ENCODE measurements around the gene PDE9A. TPM values are rescaled to one million over a fixed set of nuclear protein-coding genes. Genes with fewer than 3 reads are reported as not detected.

The PDE9A gene
- total RNA-seq, 6 experiments from 2014 or later, result not detected

DNA sequence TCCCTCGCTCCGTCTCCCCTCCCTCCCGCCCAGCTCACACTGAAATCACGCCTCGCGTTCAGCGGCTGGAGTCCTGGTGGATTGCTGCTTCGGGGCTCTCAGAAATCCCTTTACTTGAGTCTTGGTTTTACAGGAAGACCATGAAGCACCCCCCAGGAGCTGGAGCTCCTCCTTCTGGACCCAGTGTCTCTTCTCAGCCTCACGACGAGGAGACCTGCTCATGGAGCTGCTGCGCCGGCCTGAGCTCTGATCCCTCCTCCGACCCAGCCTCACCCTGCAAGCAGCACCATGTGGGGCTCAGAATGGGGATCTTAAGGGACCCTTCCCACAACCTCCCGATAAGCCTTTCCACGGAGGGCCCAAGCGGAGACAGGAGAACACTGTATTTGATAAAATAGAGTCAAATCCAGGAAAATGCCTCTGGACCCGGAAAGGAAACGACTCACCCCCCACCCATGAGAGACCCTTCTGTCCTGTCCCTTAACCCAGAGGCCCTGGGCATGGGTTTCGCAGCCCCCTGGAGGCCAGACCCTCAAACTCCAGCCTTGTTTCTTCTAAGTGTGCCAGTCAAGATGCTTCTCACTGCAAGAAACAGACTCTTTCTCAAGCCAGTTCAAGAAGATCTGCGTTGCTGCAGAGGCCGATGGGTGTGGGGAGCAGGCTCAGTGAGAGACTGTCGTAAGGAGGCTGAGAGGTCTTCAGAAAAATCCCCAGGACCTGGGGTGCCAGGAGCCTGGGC lies 26.1 kb downstream of the PDE9A start:
- H3K27ac Mint-ChIP-seq, result no peak overlapping the region
- peaks cover 6% of the 10 kb centered on the region; the same call in 1 of the 2 replicates for H3K36me3 Mint-ChIP-seq (ENCODE audit: low read depth)
- peaks cover 67% of the 10 kb centered on the region for H3K9me3 Mint-ChIP-seq
- no peak for DNase-seq
- H3K4me3 Mint-ChIP-seq, result no peak overlapping the region
- TF ChIP-seq, protein P1, sequence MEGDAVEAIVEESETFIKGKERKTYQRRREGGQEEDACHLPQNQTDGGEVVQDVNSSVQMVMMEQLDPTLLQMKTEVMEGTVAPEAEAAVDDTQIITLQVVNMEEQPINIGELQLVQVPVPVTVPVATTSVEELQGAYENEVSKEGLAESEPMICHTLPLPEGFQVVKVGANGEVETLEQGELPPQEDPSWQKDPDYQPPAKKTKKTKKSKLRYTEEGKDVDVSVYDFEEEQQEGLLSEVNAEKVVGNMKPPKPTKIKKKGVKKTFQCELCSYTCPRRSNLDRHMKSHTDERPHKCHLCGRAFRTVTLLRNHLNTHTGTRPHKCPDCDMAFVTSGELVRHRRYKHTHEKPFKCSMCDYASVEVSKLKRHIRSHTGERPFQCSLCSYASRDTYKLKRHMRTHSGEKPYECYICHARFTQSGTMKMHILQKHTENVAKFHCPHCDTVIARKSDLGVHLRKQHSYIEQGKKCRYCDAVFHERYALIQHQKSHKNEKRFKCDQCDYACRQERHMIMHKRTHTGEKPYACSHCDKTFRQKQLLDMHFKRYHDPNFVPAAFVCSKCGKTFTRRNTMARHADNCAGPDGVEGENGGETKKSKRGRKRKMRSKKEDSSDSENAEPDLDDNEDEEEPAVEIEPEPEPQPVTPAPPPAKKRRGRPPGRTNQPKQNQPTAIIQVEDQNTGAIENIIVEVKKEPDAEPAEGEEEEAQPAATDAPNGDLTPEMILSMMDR (IDR thresholded peaks at IDR 0.05), result no peak
- H3K4me1 Mint-ChIP-seq (ENCODE audit: low read depth), result no peaks in the 10 kb centered on the region
- H3K27me3 Mint-ChIP-seq (ENCODE audit: insufficient read depth), result peaks cover 11% of the 10 kb centered on the region

DNA sequence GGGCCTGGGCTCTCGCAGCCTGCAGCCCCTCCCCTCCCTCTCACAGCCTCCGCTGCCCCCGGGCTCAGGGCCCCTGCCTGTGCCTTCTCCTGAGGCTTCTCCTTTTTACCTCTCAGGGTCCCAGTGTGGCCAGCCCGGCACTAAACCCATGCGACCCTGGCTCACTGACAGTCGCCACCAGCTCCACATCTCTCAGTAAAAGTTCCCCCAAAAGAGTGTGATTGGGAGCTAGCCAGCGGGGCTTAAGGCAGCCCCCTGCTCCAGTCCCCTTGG lies 26.6 kb downstream of the PDE9A start:
- Mint-ChIP-seq H3K36me3 (ENCODE audit: low read depth) (peaks cover 6% of the 10 kb centered on the region; the same call in 1 of the 2 replicates), H3K27me3 (ENCODE audit: insufficient read depth) (peaks cover 10% of the 10 kb centered on the region), H3K4me3 (no peak overlapping the region), H3K4me1 (ENCODE audit: low read depth) (no peaks in the 10 kb centered on the region), H3K9me3 (peaks cover 69% of the 10 kb centered on the region), H3K27ac (no peak overlapping the region)
- no peak for DNase-seq
- TF ChIP-seq, protein P1 (IDR thresholded peaks at IDR 0.05), result no peak

DNA sequence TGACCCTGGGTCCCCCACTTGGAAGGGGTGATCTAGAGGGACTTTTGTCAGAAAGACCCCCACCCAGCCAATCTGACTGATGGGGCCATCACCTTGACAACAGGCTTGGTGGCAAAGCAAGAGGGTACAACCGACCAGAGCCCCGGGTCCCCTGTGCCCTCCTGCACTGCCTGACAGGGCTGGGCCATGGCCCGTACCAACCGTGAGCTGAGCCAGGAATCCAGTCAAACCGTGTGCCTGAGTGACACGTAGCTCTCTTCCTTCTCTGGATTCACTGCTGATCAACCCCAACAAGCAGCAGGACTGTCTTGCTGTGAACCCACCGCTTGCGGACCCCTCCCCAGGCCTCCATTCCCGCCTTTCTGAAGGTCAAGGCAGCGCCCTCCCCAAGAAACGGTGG lies 27.0 kb downstream of the PDE9A start:
- Mint-ChIP-seq H3K9me3 (peaks cover 65% of the 10 kb centered on the region), H3K27ac (no peak overlapping the region), H3K36me3 (ENCODE audit: low read depth) (peaks cover 6% of the 10 kb centered on the region; the same call in 1 of the 2 replicates)

DNA sequence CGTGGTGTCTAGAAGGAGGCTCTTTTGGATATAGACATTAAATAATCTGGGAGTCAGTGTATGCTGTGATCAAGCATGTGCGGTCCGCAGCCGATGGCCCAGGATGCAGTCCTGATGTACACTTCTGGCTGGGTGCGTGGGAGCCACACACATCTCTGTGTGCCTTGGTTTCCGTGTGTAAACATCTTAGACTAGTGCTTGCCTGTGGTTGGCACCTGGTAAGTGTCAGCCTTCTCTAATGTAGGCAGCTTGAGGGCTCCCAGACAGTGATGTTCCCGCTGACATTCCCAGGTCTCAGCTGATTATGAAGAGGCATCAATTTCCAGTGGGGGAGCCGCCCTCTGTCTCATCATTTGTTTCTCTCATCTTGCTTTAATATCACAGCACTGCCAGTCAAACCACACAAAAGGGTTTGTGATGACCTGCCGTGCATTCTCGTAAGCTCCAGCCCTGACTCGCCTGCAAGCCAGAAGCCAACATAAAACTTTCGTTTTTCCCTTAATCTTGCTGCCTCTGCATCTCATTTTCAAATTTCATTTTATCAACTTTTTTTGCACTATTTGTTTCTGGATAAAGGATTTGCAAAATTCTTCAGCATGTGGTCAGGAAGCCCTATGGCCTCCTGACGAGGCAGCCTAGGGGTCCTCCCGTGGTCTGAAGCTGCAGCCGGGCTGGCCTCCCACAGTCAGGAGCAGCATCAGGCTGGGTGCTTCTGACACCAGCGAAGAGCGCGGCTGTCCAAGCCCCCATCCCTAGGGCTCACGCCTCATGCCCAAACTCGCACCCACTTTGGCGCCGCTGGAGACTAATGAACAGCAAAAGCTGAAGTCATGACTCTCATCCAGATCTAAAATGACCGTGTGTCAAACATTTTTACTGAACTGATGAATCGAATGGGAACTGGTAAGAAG lies 28.1 kb downstream of the PDE9A start:
- DNase-seq, result no peak
- Mint-ChIP-seq H3K27ac (no peak overlapping the region), H3K4me3 (no peak overlapping the region), H3K4me1 (ENCODE audit: low read depth) (no peaks in the 10 kb centered on the region), H3K36me3 (ENCODE audit: low read depth) (peaks cover 6% of the 10 kb centered on the region; the same call in 1 of the 2 replicates), H3K9me3 (peaks cover 60% of the 10 kb centered on the region), H3K27me3 (ENCODE audit: insufficient read depth) (peaks cover 5% of the 10 kb centered on the region; the same call in 1 of the 2 replicates)
- TF ChIP-seq, protein P1 (IDR thresholded peaks at IDR 0.05), result no peak

More for the DNA sequence above, 27.0 kb downstream of the PDE9A start:
- H3K4me1 Mint-ChIP-seq (ENCODE audit: low read depth), result no peaks in the 10 kb centered on the region
- H3K4me3 Mint-ChIP-seq, result no peak overlapping the region
- DNase-seq, result no peak
- H3K27me3 Mint-ChIP-seq (ENCODE audit: insufficient read depth), result peaks cover 8% of the 10 kb centered on the region
- TF ChIP-seq, protein P1 (IDR thresholded peaks at IDR 0.05), result no peak

DNA sequence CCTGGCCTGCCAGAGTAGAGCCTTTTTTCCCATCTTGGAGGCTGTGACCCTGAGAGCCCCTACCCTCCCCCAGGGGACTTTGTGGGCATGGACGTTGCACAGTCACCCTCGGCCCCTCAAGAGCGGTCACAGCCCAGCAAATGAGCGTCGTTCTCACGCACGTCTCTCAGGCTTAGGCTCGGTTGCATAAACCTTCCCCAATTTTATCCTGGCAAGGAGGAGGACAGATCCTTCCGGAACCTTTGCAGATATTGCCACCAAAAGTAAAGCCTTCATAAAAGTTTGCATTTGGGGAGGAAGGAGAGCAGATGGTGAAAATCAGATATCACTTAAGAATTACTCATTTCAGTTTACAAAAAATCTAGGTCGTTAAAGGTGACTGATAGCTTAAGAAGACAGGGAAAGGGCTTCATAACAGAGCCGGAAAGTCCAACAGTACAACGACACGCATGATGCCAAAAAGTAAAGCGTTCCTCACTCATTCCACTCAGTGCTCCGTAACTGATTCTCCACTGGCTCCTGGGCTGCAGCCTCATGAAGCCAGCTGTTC lies 29.3 kb downstream of the PDE9A start:
- Mint-ChIP-seq H3K4me3 (no peak overlapping the region), H3K27me3 (ENCODE audit: insufficient read depth) (peaks cover 5% of the 10 kb centered on the region; the same call in 1 of the 2 replicates), H3K36me3 (ENCODE audit: low read depth) (peaks cover 13% of the 10 kb centered on the region; the same call in 1 of the 2 replicates), H3K27ac (no peak overlapping the region), H3K9me3 (peaks cover 66% of the 10 kb centered on the region), H3K4me1 (ENCODE audit: low read depth) (no peaks in the 10 kb centered on the region)
- no peak for DNase-seq
- TF ChIP-seq, protein P1 (IDR thresholded peaks at IDR 0.05), result no peak
